Retinal pigment epithelial cell (primary cell): Measurements from ENCODE around the gene SPTBN1.

ENCODE experiments used
- DNase-seq: peaks from one replicate; pipeline ENCODE4 v3.0.0-alpha.2; 2010; ENCODE audit warnings: low read depth
- H3K4me3 ChIP-seq: 2 replicates; pipeline ENCODE4 v1.5.1; 2011; ENCODE audit warnings: mild to moderate bottlenecking, low read length, control low read depth, moderate library complexity
- TF ChIP-seq, protein P1 (sequence below): conservative IDR thresholded peaks from 2 replicates; pipeline ENCODE4 v1.5.1; 2011; ENCODE audit warnings: low read depth, low read length, control low read depth, inconsistent platforms

The SPTBN1 gene

DNA sequence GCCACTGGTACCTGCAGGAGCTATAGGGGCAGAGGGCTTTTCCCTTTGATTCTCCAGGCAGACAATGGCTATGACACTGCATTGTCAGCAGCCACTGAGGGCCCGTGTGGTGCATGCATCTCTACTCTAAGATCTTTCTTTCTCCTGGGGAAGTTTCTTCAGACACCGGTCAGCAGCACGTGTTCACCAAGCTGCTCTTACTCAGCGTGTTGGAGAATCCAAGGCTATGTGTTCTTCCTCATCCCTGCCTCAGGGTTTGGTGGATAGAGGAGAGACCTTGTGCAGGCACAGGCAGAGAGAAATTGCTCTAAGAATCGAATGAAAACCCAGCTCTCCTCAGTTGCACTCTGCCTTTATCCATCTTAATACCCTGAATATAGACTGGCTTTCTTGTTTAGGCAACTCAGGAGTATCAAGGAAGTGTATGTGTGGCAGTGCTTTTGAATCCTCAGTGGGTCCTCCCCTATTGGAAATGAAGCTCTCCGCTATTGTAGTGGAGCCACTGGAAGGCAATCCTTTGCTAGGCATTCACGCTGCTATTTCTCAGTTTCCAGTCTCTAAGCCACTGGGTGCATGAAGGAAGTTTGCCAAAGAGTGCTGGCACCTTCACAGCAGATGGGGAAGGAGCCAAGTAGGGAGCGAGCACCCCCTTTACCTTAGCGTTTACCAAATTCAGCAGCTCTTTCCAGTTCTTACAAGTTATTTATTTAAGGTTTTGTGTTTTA is 180.4 kb downstream of the SPTBN1 start:
- TF ChIP-seq, protein P1, sequence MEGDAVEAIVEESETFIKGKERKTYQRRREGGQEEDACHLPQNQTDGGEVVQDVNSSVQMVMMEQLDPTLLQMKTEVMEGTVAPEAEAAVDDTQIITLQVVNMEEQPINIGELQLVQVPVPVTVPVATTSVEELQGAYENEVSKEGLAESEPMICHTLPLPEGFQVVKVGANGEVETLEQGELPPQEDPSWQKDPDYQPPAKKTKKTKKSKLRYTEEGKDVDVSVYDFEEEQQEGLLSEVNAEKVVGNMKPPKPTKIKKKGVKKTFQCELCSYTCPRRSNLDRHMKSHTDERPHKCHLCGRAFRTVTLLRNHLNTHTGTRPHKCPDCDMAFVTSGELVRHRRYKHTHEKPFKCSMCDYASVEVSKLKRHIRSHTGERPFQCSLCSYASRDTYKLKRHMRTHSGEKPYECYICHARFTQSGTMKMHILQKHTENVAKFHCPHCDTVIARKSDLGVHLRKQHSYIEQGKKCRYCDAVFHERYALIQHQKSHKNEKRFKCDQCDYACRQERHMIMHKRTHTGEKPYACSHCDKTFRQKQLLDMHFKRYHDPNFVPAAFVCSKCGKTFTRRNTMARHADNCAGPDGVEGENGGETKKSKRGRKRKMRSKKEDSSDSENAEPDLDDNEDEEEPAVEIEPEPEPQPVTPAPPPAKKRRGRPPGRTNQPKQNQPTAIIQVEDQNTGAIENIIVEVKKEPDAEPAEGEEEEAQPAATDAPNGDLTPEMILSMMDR, result no peak
- DNase-seq, result no peak
- no peak overlapping the region for H3K4me3 ChIP-seq

DNA sequence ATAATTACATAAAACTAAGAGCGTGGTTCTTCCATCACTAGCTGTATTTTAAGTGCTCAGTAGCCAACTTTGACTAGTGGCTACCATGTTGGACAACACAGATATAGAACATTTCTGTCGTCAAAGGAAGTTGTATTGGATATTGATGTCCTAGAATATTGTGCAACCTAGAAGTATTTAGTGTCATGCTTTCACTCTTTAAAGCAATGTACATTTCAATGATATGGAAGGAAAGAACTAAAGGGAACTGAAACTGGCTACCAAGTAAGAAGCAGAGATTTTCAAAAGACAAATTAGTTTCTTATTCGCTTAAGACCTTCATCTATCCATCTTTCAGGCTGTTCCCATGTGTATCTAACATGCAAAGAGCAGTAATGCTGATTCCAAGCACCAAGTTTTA is 182.0 kb downstream of the SPTBN1 start:
- no peak for DNase-seq
- no peak overlapping the region for H3K4me3 ChIP-seq
- TF ChIP-seq, protein P1, result no peak

DNA sequence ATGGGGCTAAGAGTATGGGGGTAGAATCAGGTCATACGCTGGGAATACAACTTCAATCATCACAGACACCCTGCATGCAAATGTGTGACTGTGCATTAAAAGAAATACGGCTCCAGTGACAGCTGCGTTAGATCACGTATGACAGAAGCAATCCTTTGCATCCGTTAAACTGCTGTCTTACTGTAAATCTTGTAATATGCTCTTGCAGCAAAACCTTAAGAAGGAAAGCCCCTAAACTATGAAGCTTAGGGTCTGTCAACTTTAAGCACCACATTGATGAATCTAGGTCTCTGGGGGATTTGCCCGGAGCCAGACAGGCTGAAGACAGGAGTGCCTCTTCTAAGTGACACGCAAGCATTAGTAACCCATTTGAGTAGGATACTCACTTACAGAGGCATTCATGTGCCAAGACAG is 182.7 kb downstream of the SPTBN1 start:
- TF ChIP-seq, protein P1, result no peak
- DNase-seq, result no peak
- H3K4me3 ChIP-seq, result no peak overlapping the region

DNA sequence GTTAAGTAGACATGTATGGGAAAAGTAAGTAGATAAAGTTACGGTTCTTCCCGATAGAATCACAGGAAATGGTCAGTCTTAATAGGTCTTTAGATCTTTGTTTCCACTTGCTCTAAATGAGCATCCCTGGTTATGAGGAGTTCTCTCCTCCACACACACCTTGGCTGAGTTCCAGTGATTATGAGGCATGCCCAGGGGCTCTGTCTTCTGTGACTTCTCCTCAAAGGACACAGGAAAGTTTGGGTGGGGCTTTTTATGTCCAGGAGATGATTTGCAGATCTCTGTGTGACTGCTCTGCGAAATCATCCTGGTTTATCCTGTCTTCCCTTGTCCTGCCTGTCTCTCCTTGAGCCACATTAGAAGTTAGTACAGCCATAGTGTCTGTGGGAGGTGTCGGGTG is 183.5 kb downstream of the SPTBN1 start:
- DNase-seq, result no peak
- TF ChIP-seq, protein P1, result no peak
- H3K4me3 ChIP-seq, result no peak overlapping the region

DNA sequence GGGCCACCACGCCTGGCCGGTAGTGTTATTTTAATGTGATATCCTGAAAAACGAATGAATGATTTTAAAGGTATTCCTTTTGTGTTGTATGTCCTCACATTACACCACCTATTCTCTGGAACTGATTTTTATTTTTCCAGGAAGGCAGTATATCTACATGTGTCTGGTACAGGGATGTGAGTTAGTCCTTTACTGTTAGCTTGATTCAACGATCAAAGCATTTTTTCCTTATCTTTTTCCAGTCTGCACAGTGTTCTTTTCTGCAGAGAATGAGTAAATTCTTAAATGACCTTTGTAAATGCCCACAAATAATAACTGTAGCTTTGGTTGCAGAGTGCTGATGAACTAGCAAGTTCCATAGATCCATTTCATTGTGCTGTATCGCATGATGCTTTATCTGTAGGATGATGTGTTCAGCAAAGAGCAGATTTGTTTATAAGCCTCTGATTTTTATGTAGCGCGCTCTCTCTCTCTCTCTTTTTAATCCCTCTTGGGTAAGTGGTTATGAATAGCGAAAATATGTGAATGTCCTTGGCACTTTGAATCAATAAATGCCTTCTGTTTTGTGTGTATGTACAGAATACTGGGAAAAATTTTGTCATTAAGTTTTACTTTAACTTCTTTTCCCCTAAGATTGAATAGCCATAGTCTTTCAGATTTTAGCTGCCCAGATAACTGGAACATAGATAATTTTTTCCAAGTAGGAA is 184.9 kb downstream of the SPTBN1 start:
- peak; percentile 34 for DNase-seq
- H3K4me3 ChIP-seq, result no peak overlapping the region
- TF ChIP-seq, protein P1, result no peak

DNA sequence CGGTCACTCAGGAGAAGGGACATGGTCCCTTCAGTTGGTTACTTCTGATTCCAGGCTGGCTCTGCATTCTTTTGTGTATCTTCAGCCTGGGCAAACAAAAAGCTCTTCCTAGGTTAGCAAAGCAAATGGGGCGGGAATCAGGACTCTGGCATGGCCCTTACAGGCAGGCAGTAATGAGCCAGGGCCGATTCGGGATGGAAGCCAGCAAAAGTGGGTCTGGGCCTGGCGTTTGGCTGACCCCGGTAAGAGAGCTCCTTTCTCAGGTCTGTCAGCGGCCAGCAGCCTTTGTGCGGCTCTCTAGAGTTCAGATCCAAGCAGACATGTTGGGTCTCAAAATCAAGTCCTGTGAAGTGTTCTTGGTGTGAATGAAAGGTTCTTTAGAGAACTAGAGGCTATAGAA is 185.9 kb downstream of the SPTBN1 start:
- no peak for DNase-seq
- TF ChIP-seq, protein P1, result no peak
- no peak overlapping the region for H3K4me3 ChIP-seq
